Smooth muscle cell (in vitro differentiated cells): ENCODE data around the gene PIK3R1. TPM values are rescaled to one million over a fixed set of nuclear protein-coding genes. Genes with fewer than 3 reads are reported as not detected.
A peak's percentile ranks its signal among the peaks of the same experiment; 100 is the strongest.

Experiments
- DNase-seq: peaks from one replicate; lab custom pipeline; 2025; ENCODE audit not compliant: unreplicated experiment; lab: John Stamatoyannopoulos, UW
- H2AFZ ChIP-seq: fragments of 200-600 bp; sonication (generic); 2 replicates; pipeline ENCODE4 v1.6.0; 2016; ENCODE audit warnings: antibody characterized with exemption, low read depth, mild to moderate bottlenecking
- H3F3A ChIP-seq: fragments of 200-600 bp; sonication (generic); 2 replicates; pipeline ENCODE4 v1.6.0; 2017; ENCODE audit warnings: antibody characterized with exemption, low read depth
- H3K27ac ChIP-seq: fragments of 200-600 bp; sonication (generic); 2 replicates; pipeline ENCODE4 v1.5.1; 2016; ENCODE audit warnings: low read depth, mild to moderate bottlenecking
- H3K27me3 ChIP-seq: fragments of 200-600 bp; sonication (generic); 2 replicates; pipeline ENCODE4 v1.6.1; 2016; ENCODE audit warnings: low read depth, mild to moderate bottlenecking
- H3K36me3 ChIP-seq: fragments of 200-600 bp; sonication (generic); 2 replicates; pipeline ENCODE4 v1.5.1; 2016; ENCODE audit warnings: low read depth
- H3K4me1 ChIP-seq: fragments of 200-600 bp; sonication (generic); 2 replicates; pipeline ENCODE4 v1.5.1; 2016; ENCODE audit warnings: low read depth
- H3K4me2 ChIP-seq: fragments of 200-600 bp; sonication (generic); 2 replicates; pipeline ENCODE4 v1.6.0; 2016; ENCODE audit warnings: mild to moderate bottlenecking
- H3K4me3 ChIP-seq: fragments of 200-600 bp; sonication (generic); 2 replicates; pipeline ENCODE4 v1.5.1; 2016; ENCODE audit warnings: mild to moderate bottlenecking
- H3K79me2 ChIP-seq: fragments of 200-600 bp; sonication (generic); 2 replicates; pipeline ENCODE4 v1.6.0; 2016; ENCODE audit warnings: low read depth, mild to moderate bottlenecking
- H3K9ac ChIP-seq: fragments of 200-600 bp; sonication (generic); 2 replicates; pipeline ENCODE4 v1.6.0; 2016; ENCODE audit warnings: low read depth
- H3K9me3 ChIP-seq: fragments of 200-600 bp; sonication (generic); replicated peaks from 2 replicates; pipeline ENCODE4 v1.5.1; 2016; ENCODE audit warnings: low read depth
- H4K20me1 ChIP-seq: fragments of 200-600 bp; sonication (generic); 2 replicates; pipeline ENCODE4 v1.6.0; 2016; ENCODE audit warnings: low read depth
- WGBS: methylation state at CpG from one replicate; pipeline ENCODE4 v1.1.7; 2016; ENCODE audit warnings: low lambda C conversion rate; 5-methylcytosine and 5-hydroxymethylcytosine counted together
- polyA plus RNA-seq: library from polyadenylated mRNA; unstranded; fragments of >200 nt; fragmentation: Nextera tagmentation; extraction: Ambion mirVana; gene quantifications from 2 replicates; pipeline ENCODE4 v1.2.1, GENCODE V29; 2016
- total RNA-seq: library from RNA; depleted of rRNA; stranded (reverse); fragments of >200 nt; gene quantifications from 2 replicates; pipeline ENCODE4 v1.2.3, GENCODE V29; 2014
- TF ChIP-seq, protein P1 (sequence below): fragments of 200-600 bp; sonication (generic); IDR thresholded peaks from 2 replicates; pipeline ENCODE4 v1.5.1; 2017; ENCODE audit warnings: borderline replicate concordance, mild to moderate bottlenecking, antibody characterized with exemption; ENCODE audit not compliant: insufficient read depth, poor library complexity, severe bottlenecking

PIK3R1 gene
- total and polyA plus RNA-seq, 2 experiments from 2014 or later, result 5.3 to 63.6 TPM

DNA sequence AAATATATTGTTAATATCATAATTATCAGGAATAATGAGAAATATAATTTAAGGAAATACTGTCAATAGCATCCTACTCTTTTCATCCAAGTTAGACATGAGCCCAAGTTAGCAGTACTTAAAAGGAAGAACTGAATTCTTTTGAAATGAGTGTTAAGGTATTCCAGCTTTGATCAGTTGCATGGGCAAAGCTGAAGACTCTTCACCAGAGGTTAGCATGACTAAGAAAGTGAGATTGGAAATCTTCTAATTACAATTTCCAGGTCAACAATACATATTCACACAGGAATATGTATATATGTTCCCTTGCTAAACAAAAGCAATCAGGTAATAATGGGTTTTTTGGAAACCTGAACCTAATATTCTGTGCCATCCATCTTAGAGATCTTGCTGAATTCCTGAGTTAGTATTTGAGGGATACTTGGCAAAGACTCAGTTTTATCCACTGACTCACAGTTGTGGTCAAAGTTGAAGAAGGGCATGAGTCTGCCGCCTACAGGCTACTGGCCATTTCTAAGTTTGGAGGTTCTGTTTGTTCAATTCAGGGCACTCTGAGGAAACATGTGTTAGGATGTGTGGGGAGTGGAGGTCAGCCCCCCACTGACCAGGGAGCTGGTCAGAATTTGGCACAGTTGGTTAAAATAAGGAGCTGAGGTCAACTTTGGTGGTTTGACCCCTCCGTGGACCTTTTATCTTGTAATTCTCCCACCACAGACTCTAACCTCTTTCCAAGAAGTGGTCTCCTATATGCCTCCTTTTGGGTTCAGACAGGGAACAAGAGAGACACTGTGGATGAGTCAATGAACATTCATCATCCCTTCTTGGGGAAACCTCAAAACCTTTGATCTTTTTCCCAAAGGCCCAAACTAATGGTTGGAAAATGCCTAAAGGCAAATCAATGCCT is 118.3 kb downstream of the PIK3R1 start:
- H4K20me1 ChIP-seq, result no peaks in the 10 kb centered on the region
- peak overlapping the region; percentile 9 for H3K4me2 ChIP-seq
- H3K9me3 ChIP-seq, result no peaks in the 10 kb centered on the region
- H3K4me1 ChIP-seq, result no peaks in the 10 kb centered on the region
- H3K9ac ChIP-seq, result peak overlapping the region; percentile 53
- H3K27me3 ChIP-seq, result no peaks in the 10 kb centered on the region
- no peak for DNase-seq
- 44% methylated on average over 2 of the region's 2 CpGs for WGBS
- H3K27ac ChIP-seq, result peak overlapping the region; percentile 88
- no peaks in the 10 kb centered on the region for H3F3A ChIP-seq
- no peak overlapping the region for H3K4me3 ChIP-seq
- TF ChIP-seq, protein P1, sequence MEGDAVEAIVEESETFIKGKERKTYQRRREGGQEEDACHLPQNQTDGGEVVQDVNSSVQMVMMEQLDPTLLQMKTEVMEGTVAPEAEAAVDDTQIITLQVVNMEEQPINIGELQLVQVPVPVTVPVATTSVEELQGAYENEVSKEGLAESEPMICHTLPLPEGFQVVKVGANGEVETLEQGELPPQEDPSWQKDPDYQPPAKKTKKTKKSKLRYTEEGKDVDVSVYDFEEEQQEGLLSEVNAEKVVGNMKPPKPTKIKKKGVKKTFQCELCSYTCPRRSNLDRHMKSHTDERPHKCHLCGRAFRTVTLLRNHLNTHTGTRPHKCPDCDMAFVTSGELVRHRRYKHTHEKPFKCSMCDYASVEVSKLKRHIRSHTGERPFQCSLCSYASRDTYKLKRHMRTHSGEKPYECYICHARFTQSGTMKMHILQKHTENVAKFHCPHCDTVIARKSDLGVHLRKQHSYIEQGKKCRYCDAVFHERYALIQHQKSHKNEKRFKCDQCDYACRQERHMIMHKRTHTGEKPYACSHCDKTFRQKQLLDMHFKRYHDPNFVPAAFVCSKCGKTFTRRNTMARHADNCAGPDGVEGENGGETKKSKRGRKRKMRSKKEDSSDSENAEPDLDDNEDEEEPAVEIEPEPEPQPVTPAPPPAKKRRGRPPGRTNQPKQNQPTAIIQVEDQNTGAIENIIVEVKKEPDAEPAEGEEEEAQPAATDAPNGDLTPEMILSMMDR, result no peak
- no peaks in the 10 kb centered on the region for H3K79me2 ChIP-seq
- H3K36me3 ChIP-seq, result no peaks in the 10 kb centered on the region
- H2AFZ ChIP-seq, result no peak overlapping the region

DNA sequence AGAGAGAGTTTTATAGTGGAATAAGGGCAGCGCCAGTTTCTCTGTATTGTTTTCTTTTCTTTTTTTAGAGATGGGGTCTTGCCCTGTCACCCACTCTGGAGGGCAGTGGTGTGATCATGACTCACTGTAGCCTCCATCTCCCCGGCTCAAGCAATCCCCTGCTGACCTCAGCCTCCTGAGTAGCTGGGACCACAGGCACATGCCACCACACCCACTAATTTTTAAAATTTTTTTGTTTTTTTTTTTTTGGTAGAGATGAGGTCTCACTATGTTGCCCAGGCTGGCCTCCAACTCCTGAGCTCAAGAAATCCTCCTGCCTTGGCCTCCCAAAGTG is 119.0 kb downstream of the PIK3R1 start:
- Histone ChIP-seq H3K4me2 (no peak overlapping the region), H3F3A (no peaks in the 10 kb centered on the region), H3K27ac (peak overlapping the region; percentile 88), H3K27me3 (no peaks in the 10 kb centered on the region), H3K4me3 (no peak overlapping the region), H2AFZ (no peak overlapping the region), H4K20me1 (no peaks in the 10 kb centered on the region), H3K9ac (no peak overlapping the region), H3K79me2 (no peaks in the 10 kb centered on the region), H3K36me3 (no peaks in the 10 kb centered on the region), H3K4me1 (no peaks in the 10 kb centered on the region), H3K9me3 (no peaks in the 10 kb centered on the region)
- no peak for DNase-seq
- TF ChIP-seq, protein P1, result no peak
- WGBS, result 39% methylated on average over 2 of the region's 2 CpGs

DNA sequence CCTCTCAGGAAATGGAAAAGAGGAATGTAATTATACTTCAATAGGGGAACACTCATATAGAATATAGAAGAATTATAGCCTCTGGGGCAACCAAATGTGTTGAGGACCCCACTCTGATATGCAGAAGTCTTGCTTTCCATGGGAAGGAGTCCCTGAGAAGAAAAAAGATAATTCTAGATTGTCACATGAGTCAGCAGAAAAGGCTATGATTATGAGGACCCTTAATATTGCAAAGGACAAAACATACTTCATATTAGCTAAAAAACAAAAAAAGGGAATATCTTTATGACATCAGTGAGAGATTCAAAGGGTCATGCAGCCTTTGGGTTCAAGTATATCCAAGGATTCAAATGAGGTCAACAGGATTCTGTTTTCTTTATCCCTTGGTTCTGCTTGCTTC is 119.5 kb downstream of the PIK3R1 start:
- DNase-seq, result no peak
- Histone ChIP-seq H3K27ac (peak overlapping the region; percentile 88), H2AFZ (no peak overlapping the region), H3K9me3 (no peaks in the 10 kb centered on the region), H3K4me1 (no peaks in the 10 kb centered on the region), H3K79me2 (no peaks in the 10 kb centered on the region), H3K4me2 (no peak overlapping the region), H4K20me1 (no peaks in the 10 kb centered on the region), H3K4me3 (no peak overlapping the region), H3F3A (no peaks in the 10 kb centered on the region), H3K27me3 (no peaks in the 10 kb centered on the region), H3K36me3 (no peaks in the 10 kb centered on the region), H3K9ac (no peak overlapping the region)
- TF ChIP-seq, protein P1, result no peak

DNA sequence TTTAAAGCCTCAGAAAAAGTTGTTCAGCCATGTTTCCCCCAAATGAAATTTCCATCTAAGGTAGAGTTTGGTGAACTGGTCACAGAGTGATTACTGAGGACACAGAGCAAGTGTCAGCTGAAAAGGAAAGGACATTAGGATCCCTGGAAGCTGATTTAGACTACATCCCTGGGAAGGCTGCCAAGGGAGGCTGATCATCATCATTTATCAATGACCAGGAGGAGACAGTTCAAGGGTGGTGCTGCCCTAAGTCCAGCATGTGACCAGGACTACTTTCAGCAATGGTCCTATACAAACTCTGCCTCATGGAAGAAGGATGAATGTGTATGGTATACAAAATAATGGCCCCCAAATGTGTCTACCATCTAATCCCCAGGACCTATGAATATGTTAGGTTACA is 120.6 kb downstream of the PIK3R1 start:
- Histone ChIP-seq H3F3A (no peaks in the 10 kb centered on the region), H3K9me3 (no peaks in the 10 kb centered on the region), H3K27me3 (no peaks in the 10 kb centered on the region), H3K4me1 (no peaks in the 10 kb centered on the region), H3K4me3 (no peak overlapping the region), H3K79me2 (no peaks in the 10 kb centered on the region), H4K20me1 (no peaks in the 10 kb centered on the region), H3K27ac (no peak overlapping the region), H3K36me3 (no peaks in the 10 kb centered on the region), H3K4me2 (no peak overlapping the region), H2AFZ (no peak overlapping the region), H3K9ac (no peak overlapping the region)
- DNase-seq, result no peak
- TF ChIP-seq, protein P1, result no peak
